ENCODE measurements around the gene CCDC158. TPM values are rescaled to one million over a fixed set of nuclear protein-coding genes. Genes with fewer than 3 reads are reported as not detected.
"Not testable (repeated sequence)": the region's sequence is repeated elsewhere in the genome, so short reads cannot be mapped to it uniquely, and the experiment has no call there.

The CCDC158 gene
- total RNA-seq, 1 donor from 2014 or later: not detected

DNA sequence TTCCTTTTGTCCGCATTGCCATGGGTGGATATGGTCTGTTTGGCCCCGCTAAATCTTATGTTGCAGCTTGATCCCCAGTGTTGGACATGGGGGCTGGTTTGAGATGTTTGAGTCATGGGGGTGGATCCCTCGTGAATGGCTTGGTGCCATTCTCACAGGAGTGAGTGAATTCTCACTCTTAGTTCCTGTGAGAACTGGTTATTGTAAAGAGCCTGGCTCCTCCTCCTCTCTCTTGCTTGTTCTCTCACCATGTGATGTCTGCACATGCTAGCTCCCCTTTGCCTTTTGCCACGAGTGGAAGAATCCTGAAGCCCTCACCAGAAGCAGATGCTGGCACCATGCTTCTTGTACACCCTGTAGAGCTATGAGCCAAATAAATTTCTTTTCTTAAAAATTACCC is 137.0 kb downstream of the CCDC158 start:
- intact Hi-C loops (cut with micrococcal nuclease): no loop called here

DNA sequence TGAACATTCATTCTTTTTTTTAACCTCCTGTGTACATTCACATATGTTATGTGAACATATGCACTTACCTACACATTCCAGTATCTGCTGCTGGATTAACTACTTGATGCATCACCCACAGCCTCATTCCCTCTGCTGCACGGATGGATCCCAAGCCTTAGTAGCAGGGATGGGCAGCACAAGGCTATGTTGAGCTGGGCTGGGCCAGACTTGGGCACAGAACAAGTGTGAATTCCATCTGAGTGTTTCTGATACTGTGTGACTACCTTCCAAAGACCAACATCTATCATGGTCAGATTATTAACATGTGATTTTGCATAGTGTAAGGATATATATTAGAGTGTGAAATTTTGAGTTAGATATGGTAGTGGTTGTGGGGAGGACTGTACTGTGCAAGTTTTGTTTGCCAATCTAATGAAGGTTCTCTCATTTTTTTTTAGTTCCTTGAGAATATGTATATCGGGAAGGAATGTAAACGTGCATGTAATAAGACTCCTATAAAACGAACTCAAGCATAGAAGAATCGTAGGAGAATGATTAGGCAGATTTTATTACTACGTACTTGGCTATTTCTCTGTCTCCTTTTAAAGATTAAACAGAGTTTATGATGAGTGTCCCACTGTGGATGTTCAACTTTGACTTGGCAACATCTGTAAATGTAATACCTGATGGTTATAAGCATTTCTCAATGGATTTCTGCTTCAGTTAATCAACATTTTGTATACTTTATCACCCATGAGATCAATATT is 137.8 kb downstream of the CCDC158 start:
- intact Hi-C loops (cut with micrococcal nuclease): no loop called here

DNA sequence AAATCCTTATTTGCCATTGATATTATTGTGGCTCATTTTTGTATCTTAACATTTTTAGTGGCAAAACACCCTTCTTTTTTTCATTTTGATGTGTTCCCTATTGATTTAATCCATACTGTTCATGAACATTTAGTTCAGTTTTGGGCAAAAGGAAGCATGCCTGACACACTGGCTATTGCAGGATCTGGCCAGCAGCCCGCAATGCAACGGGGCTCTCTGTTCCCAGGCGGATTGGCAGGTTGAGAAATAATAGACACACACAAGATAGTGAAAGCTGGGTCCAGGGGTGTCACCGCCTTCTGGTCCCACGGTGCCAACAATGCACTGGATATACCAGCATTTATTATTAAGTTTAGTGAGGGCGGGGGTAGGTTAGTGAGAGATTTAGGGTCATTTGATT is 139.3 kb downstream of the CCDC158 start:
- intact Hi-C loops (cut with micrococcal nuclease): not testable (repeated sequence)

DNA sequence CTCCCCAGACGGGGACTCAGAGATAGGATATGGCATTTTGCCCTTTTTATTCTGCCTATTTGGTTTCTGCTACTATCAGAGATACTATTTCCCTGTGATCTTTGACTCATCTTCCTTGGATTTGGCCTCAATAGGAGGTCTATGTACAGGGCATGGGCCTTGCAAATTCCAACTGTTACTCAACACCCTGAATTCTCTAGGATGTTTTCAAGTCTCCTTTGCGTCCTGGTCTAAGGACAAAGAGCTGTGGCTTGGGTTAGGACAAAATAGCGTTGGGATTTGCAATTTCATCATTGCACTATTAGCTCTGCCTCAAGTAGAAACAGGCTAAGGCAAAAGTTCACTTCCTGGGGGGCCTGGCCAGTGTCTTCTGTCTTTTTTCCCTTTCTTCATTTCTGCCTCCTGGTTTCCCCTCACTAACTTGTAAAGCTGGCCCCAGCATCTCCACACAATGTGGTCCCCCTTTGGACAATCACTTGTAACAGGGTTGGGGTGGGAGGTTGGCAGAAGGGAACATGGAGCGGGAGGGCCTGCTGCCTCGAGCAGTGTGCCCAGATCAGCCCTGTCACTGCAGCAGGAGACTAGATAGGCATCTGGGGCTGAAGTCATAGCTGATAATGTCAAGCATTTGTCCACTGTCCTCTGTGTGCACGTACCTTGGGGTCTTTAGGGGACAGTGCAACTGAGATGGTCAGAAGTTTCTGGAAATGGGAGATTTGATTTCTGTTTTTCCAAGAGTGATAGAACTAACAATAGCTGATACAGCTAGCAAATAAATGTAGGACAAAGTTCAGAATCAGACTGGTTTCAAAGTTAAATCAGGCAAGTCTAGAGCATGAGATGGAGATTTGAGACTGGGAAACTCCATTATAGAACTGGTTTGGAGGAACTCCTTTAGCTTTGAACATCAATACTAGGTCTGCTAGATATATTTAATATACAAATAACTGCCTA is 140.2 kb downstream of the CCDC158 start:
- intact Hi-C loops (cut with micrococcal nuclease): no loop called here

DNA sequence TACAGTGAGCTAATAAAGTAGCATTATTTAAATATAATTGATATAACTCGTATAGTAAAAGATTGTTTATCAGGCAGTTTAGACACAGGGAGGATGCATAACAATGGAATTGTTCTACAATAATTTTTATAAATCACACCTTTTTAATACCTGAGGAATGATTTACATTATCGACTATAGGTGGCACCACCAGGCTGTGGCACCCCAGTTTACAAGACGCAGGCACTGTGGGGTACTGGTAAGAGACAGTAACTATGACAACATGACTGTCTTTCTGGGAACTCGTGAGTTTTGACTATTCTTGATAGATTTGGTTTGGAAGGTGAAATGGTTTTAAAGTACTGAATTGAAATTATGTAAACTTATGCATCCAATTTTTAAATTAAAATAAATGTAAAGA is 141.5 kb downstream of the CCDC158 start:
- intact Hi-C loops (cut with micrococcal nuclease): loop anchor here (1.0 to 2.0 kb wide), 2 partner anchors 21 to 99 kb away; no protein-coding TSS in a partner anchor

DNA sequence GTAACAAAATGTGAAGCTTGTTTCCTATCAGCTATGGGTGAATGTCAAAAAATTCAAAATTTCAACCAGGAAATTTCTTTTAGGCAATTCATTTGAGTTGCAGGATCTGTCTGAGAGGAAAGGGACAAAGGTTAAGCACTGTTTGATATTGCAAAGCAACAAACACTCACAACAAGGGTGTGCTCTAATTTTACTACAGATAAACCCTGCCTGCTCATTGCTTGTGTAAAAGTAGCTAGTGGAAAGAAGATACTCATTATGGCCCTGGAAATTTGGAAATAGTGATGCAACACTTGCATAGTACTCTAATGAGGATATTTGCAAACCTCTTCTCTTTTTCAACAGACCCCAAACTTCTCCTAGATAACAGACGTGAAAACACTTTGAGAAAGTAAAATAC is 142.4 kb downstream of the CCDC158 start:
- intact Hi-C loops (cut with micrococcal nuclease): loop anchor here (2.0 kb wide), 1 partner anchor 22 kb away; no protein-coding TSS in a partner anchor

DNA sequence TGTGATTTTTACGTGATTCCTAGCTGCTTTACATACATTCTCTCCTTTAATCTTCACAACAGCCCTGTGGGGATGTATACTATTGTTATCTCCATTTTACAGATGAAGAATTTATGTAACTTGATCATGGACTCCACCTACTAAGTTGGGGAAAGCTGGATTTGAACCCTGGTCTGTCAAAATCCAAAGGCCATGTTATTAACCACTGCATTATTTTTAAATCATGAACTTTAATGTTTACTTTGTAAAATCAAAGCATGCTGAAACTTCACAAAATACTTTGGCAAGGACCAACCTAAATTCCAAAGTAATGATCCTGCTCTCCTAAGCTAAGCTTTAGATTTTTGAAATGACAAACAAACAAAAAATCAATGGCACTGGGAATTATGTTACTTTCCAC is 143.3 kb downstream of the CCDC158 start:
- intact Hi-C loops (cut with micrococcal nuclease): loop anchor here (2.0 kb wide), 1 partner anchor 23 kb away; no protein-coding TSS in a partner anchor

DNA sequence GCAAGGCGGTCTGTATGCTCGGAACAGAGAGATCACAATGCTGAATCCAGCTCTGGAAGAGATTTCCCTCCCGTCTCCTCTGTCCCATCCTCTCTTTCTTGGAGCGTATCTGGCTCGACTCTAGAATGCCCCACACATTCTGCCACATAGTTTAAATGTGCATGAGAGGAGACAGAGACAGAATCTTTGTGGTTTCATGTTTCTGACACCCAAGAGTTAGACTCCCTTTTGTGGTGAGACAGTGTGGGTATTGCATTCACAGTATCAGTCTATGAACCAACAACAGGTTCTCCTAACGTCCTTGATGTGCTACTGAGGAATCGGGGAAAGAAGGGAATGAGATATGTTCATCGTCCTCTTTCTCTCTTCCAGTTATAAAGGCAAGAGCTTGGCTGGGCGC is 144.1 kb downstream of the CCDC158 start:
- intact Hi-C loops (cut with micrococcal nuclease): no loop called here

DNA sequence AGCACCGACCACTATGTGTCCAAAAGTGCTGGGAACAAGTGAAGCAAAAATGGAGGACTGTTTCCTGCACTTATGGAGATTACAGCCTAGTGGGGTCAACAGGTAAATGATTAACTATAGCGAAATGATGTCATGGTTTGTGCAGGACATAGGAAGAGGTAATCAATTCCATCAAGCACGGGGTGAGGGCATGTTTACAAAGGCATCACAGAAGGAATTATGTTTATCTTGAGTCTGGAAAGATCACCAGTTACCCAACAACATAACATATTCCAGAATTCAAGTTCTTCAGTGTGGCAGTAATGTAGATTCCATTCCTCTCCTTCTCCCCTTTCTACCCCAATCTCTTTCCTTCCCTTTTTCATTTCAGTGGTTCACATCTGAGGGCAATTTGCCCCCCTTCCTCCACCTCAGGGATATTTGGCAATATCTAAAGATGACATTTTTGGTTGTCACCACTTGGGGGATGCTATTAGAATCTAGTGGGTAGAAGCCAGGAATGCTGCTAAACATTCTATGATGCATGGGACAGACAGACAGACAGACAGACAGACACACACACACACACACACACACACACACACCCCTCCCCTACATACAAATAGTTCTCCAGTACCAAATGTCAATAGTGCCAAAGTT is 145.3 kb downstream of the CCDC158 start:
- intact Hi-C loops (cut with micrococcal nuclease): no loop called here

DNA sequence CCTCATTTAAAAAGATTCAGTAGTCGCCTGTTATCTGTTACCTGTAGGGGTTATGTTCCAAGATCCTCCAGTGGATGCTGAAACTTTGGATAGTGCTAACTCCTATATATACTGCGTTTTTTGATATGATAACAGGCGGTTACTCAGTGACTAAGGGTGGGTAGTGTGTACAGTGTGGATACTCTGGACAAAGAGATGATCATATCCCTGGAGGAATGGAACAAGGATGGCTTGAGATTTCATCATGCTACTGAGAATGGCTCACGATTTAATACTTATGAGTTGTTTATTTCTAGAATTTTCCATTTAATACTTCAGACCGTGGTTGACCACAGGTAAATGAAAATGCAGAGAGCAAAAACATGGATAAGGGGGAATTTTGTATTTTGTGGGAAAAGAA is 147.9 kb downstream of the CCDC158 start:
- intact Hi-C loops (cut with micrococcal nuclease): no loop called here

DNA sequence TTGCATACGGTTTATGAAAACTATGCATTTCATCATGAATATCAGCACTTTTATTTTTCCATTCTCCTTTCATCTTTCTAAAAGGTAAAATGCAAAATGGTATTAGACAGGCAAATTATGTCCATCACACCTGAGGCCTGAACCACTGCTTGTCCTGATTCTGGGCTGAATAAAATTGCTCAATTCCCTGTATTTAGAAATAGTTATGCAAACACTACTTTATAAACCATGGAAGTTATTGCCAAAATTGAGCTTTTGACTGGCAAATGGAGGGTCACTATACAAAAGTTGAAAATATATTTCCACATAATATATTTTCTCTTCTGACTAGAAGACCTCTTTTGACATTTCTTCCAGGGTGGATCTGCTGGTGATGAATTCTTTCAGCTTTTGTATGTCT is 148.4 kb downstream of the CCDC158 start:
- intact Hi-C loops (cut with micrococcal nuclease): no loop called here

DNA sequence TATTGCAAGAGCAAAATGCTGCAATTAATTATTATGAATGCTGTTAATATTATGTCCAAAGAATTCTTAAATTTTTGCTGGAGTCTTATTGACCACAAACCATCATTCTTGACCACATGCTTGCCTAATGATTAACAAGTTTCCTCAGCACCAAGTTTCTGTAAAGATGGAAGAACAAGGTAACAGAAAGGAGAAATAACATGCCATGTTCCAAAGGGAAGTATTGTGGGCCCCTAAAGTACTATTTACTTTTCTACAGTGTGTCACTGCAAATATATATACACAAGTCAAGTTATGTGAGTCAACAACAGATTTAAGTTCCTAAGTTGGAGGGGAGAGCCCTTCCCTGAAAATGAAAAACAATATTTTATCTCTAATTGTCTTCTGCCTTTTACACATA is 148.9 kb downstream of the CCDC158 start:
- intact Hi-C loops (cut with micrococcal nuclease): no loop called here

DNA sequence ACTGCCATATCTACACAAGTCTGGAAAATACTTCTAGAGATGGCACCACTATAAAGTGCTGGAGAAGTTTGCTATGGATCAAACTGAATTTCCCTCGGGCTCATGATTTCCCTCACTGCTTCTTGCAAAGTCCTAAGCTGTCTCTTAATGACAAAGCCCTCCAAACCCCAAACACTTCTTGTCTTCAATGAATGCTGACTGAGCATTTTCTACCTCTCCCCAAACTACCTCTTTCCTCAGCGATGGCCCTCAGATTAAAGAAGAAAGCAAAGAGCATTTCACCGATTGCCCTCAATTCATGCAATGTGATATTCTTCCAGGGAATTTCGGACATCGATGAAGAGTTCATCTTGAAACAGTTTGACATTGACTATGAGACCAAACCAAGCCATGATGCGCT is 149.7 kb downstream of the CCDC158 start:
- intact Hi-C loops (cut with micrococcal nuclease): no loop called here

DNA sequence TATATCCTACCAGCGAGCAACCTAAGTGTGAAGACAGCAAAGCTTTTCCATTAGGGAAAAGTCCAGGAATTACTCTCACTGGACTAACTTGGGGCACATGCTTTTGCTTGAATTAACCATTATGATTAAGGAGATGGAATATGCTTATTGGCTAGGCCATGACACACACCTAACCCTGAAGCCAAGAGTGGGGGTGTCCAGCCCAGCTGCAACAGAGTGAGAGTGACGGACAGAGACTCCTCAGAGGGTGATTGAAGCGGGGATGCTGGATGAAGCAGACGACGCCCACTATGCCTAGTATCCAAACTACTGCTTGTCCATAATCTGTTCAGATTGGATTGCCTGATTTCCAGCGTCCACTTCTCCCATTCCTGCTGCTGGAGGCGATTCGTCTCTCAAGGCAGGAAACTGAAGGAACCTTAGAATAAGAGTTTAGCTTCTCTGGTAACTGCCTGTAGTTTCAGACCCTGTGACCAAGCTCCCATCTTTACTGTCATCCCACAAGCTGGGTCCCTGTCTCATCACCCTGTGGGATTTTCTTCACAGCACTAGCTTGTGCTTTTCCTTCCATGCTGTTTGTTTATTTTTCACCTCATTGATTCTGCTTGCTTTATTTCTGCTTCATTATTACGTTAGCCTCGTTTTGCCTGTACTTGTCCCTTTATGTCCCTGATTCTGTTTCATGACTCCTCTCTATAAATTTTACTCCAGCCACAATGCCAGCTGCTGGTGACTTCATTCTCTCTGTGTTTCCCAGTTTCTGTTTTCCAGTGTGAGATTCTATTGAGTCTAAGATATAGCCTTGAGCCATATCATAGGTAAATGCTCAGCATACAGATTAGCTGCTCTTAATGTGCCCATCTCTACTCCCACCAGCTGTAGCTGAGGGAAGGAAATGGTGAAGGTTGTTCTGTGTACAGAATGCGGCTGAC is 150.4 kb downstream of the CCDC158 start:
- intact Hi-C loops (cut with micrococcal nuclease): no loop called here

DNA sequence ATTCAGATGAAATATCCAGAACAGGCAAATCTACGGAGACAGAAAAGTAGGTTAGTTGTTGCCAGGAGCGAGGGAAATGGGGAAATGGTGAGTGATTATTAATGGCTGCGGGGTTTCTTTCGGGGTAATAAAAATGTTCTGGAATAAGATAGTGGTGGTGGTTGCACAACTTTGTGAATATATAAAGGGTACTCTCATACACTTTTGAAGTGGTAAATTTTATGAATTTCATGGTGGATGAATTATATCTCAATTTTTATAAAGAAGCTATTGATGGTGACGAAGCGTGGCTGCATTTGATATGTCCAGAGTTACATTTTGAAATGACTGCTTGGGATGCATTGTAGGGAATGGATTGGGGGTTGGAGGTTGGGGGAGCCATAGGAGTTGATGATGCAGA is 153.1 kb downstream of the CCDC158 start:
- intact Hi-C loops (cut with micrococcal nuclease): no loop called here

DNA sequence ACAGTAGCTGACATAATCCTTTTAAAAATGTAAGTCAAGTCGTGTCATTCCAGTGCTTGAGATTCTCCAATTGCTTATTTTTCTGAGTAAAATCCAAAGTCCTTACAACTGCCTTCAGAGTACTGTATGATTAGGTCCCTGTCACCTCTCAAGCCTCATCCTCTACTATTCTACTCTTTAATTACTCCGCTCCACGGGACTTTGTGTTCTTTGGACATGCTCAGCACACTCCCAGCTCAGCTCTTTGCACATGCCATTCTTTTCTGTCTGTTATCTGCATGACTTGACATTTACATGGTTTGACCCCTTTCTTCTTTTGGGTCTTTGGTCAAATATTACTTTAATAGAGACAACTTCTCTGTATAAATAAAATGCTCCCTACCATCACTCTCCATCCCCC is 154.3 kb downstream of the CCDC158 start:
- intact Hi-C loops (cut with micrococcal nuclease): no loop called here

DNA sequence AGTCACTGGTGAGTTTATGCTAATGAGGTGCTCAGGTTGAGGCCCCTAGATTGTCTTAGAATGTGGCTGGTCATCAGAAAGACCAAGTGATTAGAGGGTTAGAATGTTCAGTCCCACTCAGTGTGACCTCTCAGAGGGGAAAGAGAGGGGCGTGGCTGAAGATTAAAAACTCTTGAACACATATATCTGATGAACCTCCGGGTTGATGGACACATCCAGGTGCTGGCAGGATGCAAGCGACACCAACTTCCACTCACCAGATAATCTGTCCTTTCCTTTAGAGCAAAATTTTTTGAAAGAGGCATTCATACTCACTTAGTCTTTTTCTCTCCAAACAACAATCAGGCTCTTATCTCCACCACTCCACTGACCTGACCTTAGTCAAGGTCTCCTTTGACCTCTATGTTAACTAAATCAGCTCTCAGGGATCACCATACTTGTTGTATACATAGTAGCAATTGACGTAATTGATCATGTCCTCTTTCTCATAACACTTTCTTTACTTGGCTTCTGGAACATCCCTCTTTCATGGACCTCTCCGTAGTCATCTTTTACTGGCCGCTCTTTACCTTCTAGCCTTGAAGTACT is 155.2 kb downstream of the CCDC158 start:
- intact Hi-C loops (cut with micrococcal nuclease): no loop called here

Data from T-helper 2 cell treated with Interferon-gamma antibody and Interleukin-4, amounts not matched to agents 100 ng/mL and 5 ng/mL, for 36 hours (primary cell).